HCT116 (cell line): Measurements from ENCODE around the gene IFNL2.

Source experiments
- CTCF ChIP-seq, 3 experiments: fragments of 200-600 bp in 1 of 3; sonication (generic) in 1 of 3; IDR thresholded peaks in 2 of 3; conservative IDR thresholded peaks in 1 of 3; 2 replicates each; pipeline ENCODE4 v1.5.1; 2012 to 2017; ENCODE audit warnings: low read depth in 2 of 3, low read length in 2 of 3, antibody characterized with exemption in 1 of 3, borderline replicate concordance in 1 of 3, control low read depth in 1 of 3, mild to moderate bottlenecking in 1 of 3, mixed read lengths in 1 of 3, mixed run types in 1 of 3, moderate library complexity in 1 of 3; ENCODE audit not compliant: insufficient read depth in 1 of 3
- EGR1 ChIP-seq: IDR thresholded peaks from 2 replicates; pipeline ENCODE4 v1.6.1; 2012; ENCODE audit warnings: low read depth
- ELF1 ChIP-seq: IDR thresholded peaks from 2 replicates; pipeline ENCODE4 v1.6.1; 2012; ENCODE audit warnings: low read depth, borderline replicate concordance
- EZH2 ChIP-seq: fragments of 200-600 bp; sonication (generic); IDR thresholded peaks from 2 replicates; pipeline ENCODE4 v1.6.1; 2017; ENCODE audit warnings: antibody characterized with exemption, mixed run types
- EZH2phosphoT487 ChIP-seq: fragments of 200-600 bp; IDR thresholded peaks from 2 replicates; pipeline ENCODE4 v1.6.1; 2018; ENCODE audit warnings: antibody characterized with exemption, borderline replicate concordance
- MAX ChIP-seq: IDR thresholded peaks from 2 replicates; pipeline ENCODE4 v1.6.1; 2012
- POLR2A ChIP-seq: IDR thresholded peaks from 2 replicates; pipeline ENCODE4 v1.7.0; 2011; ENCODE audit warnings: borderline replicate concordance; ENCODE audit not compliant: insufficient read depth, insufficient read length; ENCODE audit errors: extremely low read depth
- POLR2AphosphoS5 ChIP-seq: IDR thresholded peaks from 2 replicates; pipeline ENCODE4 v1.6.1; 2011; ENCODE audit warnings: mild to moderate bottlenecking, low read depth, low read length, moderate library complexity
- TCF7L2 ChIP-seq: IDR thresholded peaks from 2 replicates; pipeline ENCODE4 v1.7.0; 2011; ENCODE audit warnings: borderline replicate concordance, inconsistent platforms; ENCODE audit not compliant: insufficient read depth, insufficient read length; ENCODE audit errors: extremely low read depth
- YY1 ChIP-seq: IDR thresholded peaks from 2 replicates; pipeline ENCODE4 v1.6.1; 2011; ENCODE audit warnings: low read length, low read depth, moderate library complexity, mild to moderate bottlenecking; ENCODE audit not compliant: insufficient replicate concordance; ENCODE audit errors: extremely low read depth
- ZFX ChIP-seq: fragments of 450-650 bp; IDR thresholded peaks from 2 replicates; pipeline ENCODE4 v1.6.1; 2017

GRCh38 chr19:39307822-39308530 lies 39.8 kb downstream of the IFNL2 start:
- TF ChIP-seq CTCF (IDR thresholded peaks at IDR 0.05 in 2 of 3, conservative IDR thresholded peaks at IDR 0.05 in 1 of 3; ENCODE audit: borderline replicate concordance in 1 of 3, insufficient read depth in 1 of 3, low read depth in 2 of 3, low read length in 2 of 3): no peak
- no peak for TF ChIP-seq EZH2phosphoT487
- TF ChIP-seq POLR2AphosphoS5: no peak
- no peak for TF ChIP-seq YY1
- no peak for TF ChIP-seq POLR2A
- TF ChIP-seq EZH2: no peak
- TF ChIP-seq MAX: no peak
- no peak for TF ChIP-seq TCF7L2
- TF ChIP-seq ZFX: no peak
- TF ChIP-seq EGR1: no peak
- no peak for TF ChIP-seq ELF1
